HG02981 (cell line): Measurements from ENCODE around the gene LYZL6.

ENCODE experiments used
- ATAC-seq: cut with Tn5 transposase; IDR thresholded peaks from one replicate; pipeline ENCODE4 v1.9.1; 2021; ENCODE audit warnings: mild to moderate bottlenecking, moderate library complexity; ENCODE audit not compliant: unreplicated experiment

The LYZL6 gene

GRCh38 chr17:35889241-35889640 lies 54.3 kb downstream of the LYZL6 start:
- ATAC-seq, result no peak
